GM15510 (cell line): Measurements from ENCODE around the gene AMOT.

ENCODE experiments used
- POLR2A ChIP-seq: IDR thresholded peaks from 3 replicates; pipeline ENCODE4 v1.6.1; 2011; ENCODE audit warnings: borderline replicate concordance; ENCODE audit not compliant: insufficient read length; ENCODE audit errors: extremely low read depth

The AMOT gene

GRCh38 chrX:112784692-112785091 lies 55.9 kb downstream of the AMOT start:
- no peak for TF ChIP-seq POLR2A

DNA sequence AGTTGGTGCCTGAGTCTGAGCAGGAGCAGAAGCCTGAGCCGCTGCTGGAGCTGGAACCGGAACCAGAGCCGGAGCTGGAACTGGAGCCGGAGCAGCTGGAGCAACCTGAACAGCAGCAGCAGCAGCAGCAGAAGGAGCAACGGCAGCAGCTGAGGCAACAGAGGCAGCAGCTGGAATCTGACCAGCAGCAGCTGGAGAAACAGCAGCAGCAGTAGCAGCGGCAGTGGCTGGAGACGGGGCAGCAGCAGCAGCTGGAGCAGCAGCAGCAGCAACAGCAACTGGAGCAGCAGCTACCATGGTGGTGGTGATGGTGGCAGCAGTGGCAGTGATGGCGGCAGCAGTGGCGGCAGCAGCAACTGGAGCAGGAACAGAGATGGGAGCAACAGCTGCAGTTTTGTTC lies 61.5 kb downstream of the AMOT start:
- no peak for TF ChIP-seq POLR2A

DNA sequence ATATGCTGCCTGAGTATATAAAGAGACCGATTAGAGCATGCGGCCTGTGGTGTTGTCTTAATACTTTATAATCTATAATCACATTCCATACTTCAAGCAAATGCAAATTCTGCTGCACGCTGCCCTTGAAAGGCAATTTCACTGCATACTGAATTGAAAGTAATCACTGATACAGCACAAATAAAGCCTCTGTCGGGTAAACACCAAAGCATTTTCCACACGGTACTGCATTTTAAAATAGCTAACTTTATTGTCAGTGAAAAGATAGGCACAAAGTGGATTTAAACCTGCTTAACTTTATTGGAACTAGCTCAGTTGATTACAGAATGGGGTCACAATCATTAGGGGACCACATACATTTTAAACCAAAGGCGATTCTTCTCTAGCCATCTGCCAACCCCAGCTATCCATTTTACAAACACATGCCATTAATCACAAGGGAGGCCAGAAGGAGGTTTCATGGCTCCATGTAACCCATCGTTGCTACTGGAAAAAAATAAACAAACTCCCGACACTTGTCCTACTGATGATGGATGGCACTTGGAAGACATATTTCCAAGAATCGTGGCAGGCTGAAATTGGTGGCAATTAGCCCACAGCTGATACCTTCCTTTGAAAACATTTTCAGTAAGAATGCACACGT lies 65.9 kb downstream of the AMOT start:
- TF ChIP-seq POLR2A = no peak

DNA sequence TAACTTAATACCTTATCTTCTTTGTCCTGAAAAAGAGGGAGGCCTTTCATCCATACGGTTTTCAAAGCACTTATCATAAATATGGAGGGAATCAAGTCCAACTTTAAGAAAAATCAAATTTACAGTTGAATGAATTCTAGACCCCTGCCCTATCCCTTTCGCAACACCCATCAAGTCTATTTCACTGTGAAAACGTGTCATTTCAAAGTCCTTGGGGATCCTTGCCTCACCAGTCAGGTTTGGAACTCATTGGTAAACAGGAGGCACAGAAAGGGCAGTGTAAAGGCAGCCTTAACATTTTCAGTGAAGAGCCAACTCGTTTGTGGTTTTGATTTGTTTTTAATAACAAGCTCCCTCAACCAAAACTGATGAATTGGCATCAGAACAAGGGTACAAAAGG lies 66.5 kb downstream of the AMOT start:
- no peak for TF ChIP-seq POLR2A

DNA sequence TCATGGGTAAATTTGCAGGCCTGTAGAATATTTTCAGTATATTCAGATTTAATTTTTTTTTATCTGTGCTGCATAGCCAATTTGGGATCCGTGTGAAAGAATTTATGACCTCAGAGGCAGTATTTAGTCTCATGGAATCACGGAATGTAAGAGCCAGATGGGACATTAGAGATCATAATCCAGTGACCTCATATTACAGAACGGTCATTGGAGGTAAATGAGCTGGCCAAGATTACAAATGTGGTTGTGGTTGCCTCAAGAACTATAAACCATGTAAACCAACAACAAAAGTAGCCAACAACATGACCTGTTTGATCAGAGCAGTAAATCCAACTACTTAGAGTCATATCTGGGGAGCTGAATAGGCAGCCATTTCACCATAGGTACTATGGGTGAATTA lies 71.6 kb downstream of the AMOT start:
- TF ChIP-seq POLR2A = no peak

DNA sequence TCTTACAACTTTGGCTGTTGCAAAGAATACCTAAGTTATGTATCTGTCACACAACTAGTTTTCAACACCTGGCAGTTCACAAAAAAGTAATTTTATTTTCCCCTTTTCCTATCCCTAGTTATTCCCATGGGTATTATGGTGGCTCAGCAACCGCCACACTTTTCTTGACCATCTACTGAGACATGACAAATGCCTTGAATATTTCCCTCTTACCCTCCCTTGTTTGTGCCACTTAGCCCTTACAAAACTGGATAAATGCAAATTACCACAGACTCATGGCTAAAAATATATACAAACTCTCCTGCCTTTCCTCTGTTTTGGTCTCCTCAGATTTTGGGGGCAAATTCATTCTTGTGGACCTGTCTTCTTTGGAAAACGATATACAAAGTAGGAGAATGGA lies 72.1 kb downstream of the AMOT start:
- no peak for TF ChIP-seq POLR2A

DNA sequence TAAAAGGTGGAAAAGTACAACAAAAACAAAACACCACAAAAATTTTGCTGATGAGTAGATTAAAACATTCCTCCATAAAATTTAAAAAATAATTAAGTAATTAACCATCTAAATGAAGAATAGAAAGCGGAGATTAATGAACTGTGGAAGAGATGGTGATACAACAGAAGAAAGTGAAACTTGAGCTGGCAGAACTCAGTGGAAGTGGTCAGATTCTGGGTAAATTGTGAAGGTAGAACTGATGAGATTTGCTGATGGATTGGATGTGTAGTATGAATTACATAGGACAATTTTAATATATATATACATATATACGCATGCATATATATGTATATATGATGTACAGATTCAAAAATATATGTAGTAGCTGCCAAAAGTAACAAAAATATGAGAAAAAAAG lies 73.9 kb downstream of the AMOT start:
- no peak for TF ChIP-seq POLR2A

DNA sequence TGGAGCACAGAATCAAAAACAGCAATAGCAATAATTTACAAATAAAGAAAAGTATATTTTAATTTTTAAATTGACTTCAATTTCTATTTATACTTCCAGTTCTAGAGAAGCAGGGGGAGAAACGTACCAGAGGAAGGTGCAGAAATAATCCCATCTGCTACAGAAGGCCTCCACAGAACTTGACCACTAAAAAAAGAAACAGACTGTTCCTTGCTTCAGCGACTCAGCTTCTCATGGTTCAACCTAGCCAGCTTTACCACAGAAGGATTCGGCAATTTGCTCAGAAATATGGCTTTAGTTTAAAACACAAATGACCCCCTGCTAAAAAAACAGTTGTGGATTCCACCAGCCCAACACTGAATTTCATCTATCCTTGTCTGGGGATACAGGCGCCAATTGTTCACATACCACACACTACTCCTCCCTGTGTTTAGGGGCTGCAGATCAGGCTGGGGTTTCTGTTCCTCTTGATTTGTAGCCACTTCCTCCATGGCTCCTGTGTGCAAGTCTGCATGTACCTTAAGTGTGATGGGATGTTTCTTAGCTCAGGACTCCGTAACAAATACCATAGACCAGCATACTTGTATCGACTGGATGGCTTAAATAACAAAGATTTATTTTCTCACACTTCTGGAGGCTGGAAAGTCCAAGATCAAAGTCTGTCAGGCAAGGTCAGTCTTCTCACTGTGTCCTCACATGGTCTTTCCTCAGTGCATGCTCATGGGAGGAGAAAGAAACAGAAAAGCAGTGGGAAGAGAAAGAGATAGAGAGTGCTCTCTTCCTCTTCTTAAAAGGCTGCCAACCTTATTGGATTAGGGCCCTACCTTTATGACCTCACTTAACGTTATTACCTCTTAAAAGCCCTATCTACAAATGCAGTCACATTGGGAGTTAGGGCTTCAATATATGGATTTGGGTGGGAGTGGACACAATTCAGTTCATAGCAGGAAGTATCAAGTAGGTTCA lies 79.1 kb downstream of the AMOT start:
- TF ChIP-seq POLR2A = no peak

DNA sequence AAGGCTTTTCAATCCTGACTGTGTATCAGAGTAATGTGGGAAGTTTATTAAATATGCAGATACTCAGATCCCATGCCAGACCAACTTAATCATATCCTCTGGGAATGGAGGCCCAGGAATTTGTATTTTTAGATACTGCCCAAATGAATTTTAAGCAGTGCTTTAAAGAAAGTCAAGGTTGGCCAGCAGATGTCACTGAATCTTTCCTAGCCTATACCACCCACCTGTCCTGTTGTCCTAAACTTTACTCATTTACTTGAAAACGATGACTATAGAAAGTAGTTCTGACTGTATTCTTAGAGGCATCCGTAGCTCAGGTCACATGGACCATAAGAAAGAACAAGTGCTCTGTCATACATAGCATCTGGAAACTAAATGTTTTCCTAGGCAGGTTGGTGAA lies 79.9 kb downstream of the AMOT start:
- no peak for TF ChIP-seq POLR2A

- TF ChIP-seq POLR2A = no peak
Measured at GRCh38 chrX:112759966-112760365, 80.7 kb downstream of the AMOT start.

DNA sequence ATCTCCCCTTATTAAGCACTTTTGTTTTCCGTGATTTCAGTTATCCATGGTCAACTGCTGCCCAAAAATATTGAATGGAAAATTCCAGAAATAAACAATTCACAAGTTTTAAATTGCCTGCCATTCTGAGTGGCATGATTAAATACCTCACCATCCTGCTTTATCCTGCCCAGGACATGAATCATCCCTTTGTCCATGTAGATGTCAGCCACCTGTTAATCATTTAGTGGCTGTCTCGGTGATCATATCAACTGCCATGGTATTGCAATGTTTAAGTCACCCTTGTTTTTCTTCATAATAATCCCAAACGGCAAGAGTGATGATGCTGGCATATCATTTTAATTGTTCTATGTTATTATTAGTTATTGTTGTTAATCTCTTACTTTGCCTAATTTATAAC lies 81.1 kb downstream of the AMOT start:
- TF ChIP-seq POLR2A = no peak

GRCh38 chrX:112757946-112758345 lies 82.7 kb downstream of the AMOT start:
- TF ChIP-seq POLR2A = no peak

DNA sequence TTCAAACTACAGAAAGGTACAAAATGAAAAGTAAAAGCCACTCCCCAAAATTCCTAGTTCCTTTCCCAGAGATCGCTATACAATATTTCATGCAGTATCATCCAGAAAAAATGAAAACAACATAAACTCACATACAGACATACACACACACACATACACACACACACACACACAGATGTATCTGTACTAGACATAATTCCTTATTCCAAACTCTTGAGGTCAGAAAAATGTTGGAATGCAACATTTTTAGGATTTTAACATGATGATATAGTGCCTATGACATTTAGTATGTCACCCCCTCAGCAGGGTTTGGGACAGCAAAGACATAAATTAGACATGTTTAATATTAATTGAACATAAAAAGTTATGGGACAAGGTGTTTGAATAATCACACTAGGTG lies 87.5 kb downstream of the AMOT start:
- TF ChIP-seq POLR2A = no peak

DNA sequence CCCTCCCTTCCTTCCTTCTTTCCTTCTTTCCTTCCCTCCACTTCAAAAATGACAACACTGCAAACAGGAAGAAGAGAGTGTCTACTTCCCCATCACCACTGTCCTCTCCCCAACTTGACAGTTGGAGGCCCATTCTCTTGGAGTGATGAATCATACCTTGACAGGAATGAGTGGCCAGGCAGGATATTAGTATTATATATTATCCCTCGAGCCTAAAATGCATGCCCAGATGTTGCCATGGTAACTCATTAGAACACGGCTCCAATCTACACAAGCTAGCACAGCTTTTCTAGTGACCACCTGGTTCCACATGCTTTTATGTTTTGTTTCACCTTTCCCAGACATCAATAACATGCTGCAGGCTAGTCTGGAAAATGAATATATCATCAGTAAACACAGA lies 89.6 kb downstream of the AMOT start:
- TF ChIP-seq POLR2A = no peak

DNA sequence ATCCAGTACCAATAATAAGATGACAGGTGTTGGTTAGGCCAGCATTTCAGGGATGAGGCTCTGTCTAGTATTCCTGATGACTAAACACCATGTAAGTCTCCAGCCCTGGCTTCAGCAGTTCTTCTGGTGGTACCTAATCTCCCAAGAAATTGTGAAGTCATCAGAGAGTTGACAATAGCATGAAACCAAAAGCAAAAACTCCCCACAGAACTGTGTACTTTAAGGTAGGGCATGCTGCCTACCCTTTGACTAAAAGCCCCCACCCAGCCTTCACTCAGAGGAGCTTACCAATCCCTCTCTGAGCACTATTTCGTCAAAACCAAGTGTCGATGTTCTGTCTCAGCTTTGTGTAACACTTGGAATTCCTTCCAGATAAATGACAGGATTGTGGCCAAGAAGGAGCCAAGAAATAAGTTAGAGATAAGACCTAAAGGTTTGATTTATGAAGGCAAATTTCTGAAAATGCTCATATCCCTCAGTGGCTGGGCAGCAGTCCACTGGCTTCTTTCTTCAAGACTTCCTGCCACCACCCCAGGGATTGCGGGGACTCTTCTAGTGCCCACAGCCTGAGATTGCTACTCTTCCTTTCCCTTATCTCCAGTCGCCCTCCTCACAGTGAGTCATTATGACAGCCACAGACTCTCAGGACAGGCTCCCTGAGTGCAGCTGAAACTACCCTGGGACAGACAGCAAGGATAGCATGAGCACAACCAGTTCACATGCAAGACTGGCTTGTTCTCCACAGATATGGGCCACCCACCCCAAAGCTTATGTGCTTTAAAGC lies 93.6 kb downstream of the AMOT start:
- TF ChIP-seq POLR2A = no peak
